Epithelial cell of proximal tubule (primary cell): ENCODE results near the gene GP9. TPM values are rescaled to one million over a fixed set of nuclear protein-coding genes. Genes with fewer than 3 reads are reported as not detected.

Experiments
- DNase-seq: peaks from one replicate; pipeline ENCODE4 v3.0.0-alpha.2; 2011; ENCODE audit warnings: low read depth
- H3K4me3 ChIP-seq: 2 replicates; pipeline ENCODE4 v1.5.1; 2011; ENCODE audit warnings: low read depth, mild to moderate bottlenecking, low read length
- CTCF ChIP-seq: conservative IDR thresholded peaks from 2 replicates; pipeline ENCODE4 v1.5.1; 2012; ENCODE audit warnings: low read depth, mild to moderate bottlenecking, low read length
- total RNA-seq: library from RNA; depleted of rRNA; stranded (reverse); fragments of >200 nt; gene quantifications from 2 replicates; pipeline ENCODE4 v1.2.3, GENCODE V29; 2015

GP9 gene
- total RNA-seq, 1 donor from 2014 or later = not detected

GRCh38 chr3:129027544-129027880, 33.1 kb upstream of the GP9 start:
- peak overlapping the region; percentile 57 for H3K4me3 ChIP-seq
- DNase-seq = no peak
- no peak for TF ChIP-seq CTCF

GRCh38 chr3:129028866-129029265, 31.7 kb upstream of the GP9 start:
- no peak for DNase-seq
- TF ChIP-seq CTCF = no peak
- H3K4me3 ChIP-seq = no peak overlapping the region

GRCh38 chr3:129030611-129031010, 30.0 kb upstream of the GP9 start:
- H3K4me3 ChIP-seq = no peak overlapping the region
- TF ChIP-seq CTCF = no peak
- DNase-seq = no peak

- TF ChIP-seq CTCF = no peak
- H3K4me3 ChIP-seq = no peak overlapping the region
- DNase-seq = no peak
Observed at GRCh38 chr3:129031476-129032215, 28.9 kb upstream of the GP9 start.

GRCh38 chr3:129032716-129033115, 27.9 kb upstream of the GP9 start:
- H3K4me3 ChIP-seq = no peak overlapping the region
- no peak for DNase-seq
- no peak for TF ChIP-seq CTCF

GRCh38 chr3:129033151-129033550, 27.4 kb upstream of the GP9 start:
- no peak overlapping the region for H3K4me3 ChIP-seq
- DNase-seq = no peak
- TF ChIP-seq CTCF = no peak

GRCh38 chr3:129033633-129034321, 26.8 kb upstream of the GP9 start:
- H3K4me3 ChIP-seq = no peak overlapping the region
- no peak for DNase-seq
- TF ChIP-seq CTCF = no peak
